Renal cortex interstitium (tissue), 15 donors: ENCODE data around the gene CABP2. TPM values are rescaled to one million over a fixed set of nuclear protein-coding genes. Genes with fewer than 3 reads are reported as not detected.
"Not testable (repeated sequence)": the region's sequence is repeated elsewhere in the genome, so short reads cannot be mapped to it uniquely, and the experiment has no call there.

ENCODE experiments used
- DNase-seq, 11 donors: peaks; one replicate each; pipeline ENCODE4 v3.0.0-alpha.2; 2013; ENCODE audit warnings: low read depth in 9 of 11, low spot score in 4 of 11; ENCODE audit errors: extremely low read depth in 1 of 11
- long read RNA-seq, 16 experiments: transcript quantifications; one replicate each; lab custom pipeline, GENCODE V29; 2026
- polyA plus RNA-seq, 3 donors: library from polyadenylated mRNA; unstranded; fragments of 120-200 nt; gene quantifications; one replicate each; pipeline ENCODE4 v1.2.1, GENCODE V29; 2013; ENCODE audit not compliant: insufficient read length in 3 of 3

CABP2 gene
- polyA plus RNA-seq = under 1 TPM in 1 of 3 donors, not detected in 2; 0.29 TPM
- long read RNA-seq, donor 1 = 0 reads
- long read RNA-seq, donor 2 = 0 reads
- long read RNA-seq, donor 3 = 0 reads
- long read RNA-seq, donor 4 = 0 reads
- long read RNA-seq, donor 5 = 0 reads
- long read RNA-seq, donor 6, partial matches to known transcripts = 649 of 1,275 reads
- long read RNA-seq, donor 6, other reads (novel, unspliced or antisense) = 626 of 1,275 reads
- long read RNA-seq, donor 7 = 0 reads
- long read RNA-seq, donor 8 = 0 reads
- long read RNA-seq, donor 9 = 0 reads
- long read RNA-seq, donor 10 = 0 reads
- long read RNA-seq, donor 11 = 0 reads
- long read RNA-seq, donor 12 = 0 reads
- long read RNA-seq, donor 13 = 0 reads
- long read RNA-seq, donor 14 = 0 reads
- long read RNA-seq, donor 15 = 0 reads
- long read RNA-seq, donor 16 = 0 reads

DNA sequence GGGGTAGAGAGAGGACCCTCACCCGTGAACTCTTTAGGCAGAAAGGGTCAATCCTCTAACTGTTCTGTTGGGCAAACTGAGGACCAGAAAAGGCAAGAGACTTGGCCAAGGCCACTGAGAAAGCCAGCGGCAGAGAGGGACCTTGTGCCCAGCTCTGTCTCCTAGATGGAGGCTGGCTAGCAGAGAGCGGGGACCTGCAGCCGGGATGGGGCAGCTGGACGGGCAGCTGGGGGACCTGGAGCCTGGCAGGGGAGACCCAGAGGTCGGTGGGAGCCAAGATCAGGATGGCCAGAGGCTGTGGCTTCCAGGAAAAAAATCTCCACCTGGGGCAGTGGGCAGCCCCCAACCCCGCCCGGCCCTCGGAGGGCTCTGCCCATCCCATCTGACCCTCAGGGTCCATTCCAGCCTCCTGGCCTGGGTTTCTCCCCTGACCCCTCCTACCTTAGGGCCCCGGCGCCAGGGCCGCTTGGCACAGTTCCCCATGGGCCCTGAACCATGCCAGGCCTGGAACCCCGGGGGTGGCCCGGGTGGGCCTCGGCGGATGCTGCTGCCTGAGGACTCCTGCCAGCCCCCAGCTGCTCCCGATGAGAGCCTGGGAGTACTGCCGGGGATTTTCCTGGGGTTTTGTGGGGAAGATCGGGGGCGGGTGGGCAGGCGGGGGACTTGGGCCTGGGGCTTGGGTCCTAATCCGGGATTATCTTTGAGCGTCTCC, at the start of gene CABP2:
CABP2 (minus strand) TSS at position 603 of the 712 bp plus-strand sequence; CDS start at position 483, 120 bp downstream.
- DNase-seq = no peak

- DNase-seq = peak in 2 of 11 donors; percentile 47 to 53
Measured at GRCh38 chr11:67572747-67573419, 49.6 kb upstream of the CABP2 start.

GRCh38 chr11:67572305-67572704, 49.1 kb upstream of the CABP2 start:
- no peak for DNase-seq

- DNase-seq = no peak
Measured at GRCh38 chr11:67571443-67571842, 48.2 kb upstream of the CABP2 start.

DNA sequence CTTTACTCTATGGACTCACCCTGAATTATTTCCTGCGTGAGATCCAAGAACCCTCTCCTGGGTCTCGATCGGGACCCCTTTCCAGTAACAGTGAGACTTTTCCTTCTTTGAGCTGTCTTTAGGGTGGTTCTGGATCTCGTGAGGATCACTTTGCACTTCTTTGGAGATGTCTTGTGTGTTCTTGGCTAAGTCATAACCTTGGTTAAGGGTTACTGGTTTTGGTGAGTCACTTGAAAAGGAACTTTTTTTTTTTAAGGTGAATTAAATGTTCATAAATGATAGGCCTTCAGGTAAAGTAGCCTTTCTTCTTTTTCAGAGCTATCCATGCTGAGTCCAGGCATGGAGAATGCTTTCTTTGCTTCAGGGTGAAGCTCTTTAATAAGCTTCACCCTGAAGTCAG, 41.0 kb upstream of the CABP2 start:
- DNase-seq = no peak

DNA sequence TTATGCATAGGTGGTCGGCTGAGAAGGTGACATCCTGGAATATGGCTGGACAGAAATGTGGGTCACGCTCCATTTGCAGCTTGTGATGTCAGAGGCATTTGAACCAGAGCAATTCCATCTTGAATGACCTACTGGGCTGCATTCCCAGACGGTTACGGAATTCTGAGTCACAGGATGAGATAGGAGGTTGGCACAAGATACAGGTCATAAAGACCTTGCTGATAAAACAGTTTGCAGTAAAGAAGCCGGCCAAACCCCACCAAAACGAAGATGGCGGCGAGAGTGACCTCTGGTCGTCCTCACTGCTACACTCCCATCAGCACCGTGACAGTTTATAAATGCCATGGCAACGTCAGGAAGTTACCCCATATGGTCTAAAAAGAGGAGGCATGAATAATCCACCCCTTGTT, 40.5 kb upstream of the CABP2 start:
- DNase-seq = not testable (repeated sequence)

DNA sequence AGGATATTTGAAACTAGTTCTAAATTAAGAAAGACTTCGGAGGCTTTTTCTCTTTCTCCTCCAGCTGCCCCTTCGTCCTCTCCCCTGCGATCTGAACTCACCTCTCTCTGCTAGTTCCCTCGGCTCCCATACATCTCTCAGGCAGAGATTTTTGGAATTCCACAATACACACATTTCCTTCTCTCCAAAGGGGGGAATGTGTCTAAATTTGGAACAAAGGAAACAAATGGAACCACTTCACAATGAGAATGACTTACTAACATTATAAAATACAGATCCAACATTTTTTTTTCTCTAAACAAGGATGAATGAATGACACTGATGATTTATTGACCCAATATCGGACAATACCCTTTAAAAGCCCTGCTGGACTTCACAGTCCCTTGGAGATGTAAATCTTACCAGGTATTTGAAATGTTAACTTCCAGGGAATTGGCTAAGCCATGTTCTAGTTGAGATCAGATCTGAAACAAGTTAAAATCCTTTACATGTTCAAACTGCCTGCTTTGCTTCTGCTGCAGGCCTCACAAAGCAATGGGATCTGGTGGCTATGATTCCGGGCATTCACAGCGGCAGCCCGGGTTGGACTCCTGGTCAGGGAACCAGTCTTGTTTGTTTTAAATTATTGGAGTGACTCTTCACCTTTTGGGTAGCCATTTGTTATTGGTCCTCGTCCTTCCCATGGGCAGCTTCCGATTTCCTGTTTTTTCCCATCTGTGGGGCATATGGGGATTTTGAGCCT, 39.9 kb upstream of the CABP2 start:
- DNase-seq = no peak

DNA sequence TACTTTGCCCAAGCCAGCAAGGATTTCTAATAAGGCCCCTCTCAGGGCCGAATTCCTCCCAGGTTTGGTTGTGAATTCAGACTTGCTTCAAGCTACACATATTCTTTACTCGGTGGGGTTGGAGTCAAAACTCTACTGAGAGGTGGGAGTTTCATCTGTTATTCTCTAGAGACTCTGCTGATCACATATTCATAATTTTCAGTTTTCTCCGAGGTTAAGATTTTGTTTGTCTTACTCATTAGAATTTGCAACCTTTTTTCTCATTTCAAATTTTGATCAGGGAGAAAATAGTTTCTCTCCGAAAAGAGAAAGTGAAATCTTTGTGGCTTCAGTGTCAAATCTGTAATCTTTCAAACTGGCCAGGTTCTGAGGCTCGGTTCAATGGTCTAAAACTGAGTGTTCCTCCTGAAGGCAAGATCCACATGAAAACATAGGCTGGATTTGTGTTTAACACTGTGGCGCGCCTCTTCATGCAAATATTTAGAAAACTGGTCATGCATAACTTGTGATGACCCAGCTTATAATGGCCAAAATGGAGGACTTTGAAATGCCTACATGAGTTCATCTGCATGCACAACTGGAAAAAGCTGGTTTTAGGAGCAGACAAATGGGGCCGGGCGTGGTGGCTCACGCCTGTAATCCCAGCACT, 38.8 kb upstream of the CABP2 start:
- DNase-seq = peak in 1 of 11 donors; percentile 78

DNA sequence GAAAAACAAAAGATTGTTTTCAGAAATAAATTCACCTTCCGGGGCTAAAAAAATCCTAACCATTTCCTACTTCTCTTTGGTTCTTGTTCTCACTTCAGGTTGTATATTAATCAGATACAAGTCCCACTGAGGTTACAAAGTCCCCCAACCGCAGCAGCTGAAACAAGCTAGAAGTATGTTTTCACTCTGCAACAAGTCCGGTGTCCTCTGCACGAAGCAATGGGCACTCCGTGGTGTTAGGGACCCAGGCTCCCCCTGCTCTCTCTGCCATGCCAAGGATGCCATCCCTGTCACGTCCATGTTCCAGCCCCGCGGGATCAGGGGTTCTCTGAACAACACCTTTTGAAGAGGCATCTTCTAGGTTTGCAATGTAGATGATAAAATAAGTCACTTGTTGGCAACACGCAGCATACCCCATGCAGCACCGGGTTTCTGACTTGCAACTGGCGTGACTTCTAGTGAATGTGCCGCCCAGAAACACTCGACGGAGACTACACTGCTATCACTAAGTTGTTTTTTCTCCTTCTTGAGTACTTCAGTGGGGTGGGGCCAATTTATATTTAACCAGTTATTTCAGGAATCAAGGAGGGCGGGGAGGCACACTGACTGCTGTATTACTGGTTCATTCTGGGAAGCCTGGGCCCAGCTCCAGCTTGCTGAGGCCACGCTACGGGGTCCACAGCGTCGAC, 35.0 kb upstream of the CABP2 start:
- DNase-seq = peak in 1 of 11 donors; percentile 46

DNA sequence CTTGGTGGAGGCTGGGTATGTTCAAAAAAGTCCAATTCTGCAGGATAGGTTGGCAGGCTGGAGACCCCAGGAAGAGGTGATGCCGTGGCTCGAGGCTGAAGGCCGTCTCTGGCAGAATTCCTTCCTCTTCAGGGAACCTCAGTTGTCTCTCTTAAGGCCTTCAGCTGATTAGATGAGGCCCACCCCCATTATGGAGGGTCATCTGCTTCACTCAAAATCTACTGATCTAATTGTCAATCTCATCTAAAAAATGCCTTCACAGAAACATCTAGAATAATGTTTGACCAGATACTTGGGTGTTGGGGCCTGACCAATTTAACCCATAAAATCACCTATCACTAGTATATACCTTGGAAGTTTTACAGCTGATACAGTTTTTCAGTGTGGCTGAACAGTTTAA, 33.0 kb upstream of the CABP2 start:
- no peak for DNase-seq

DNA sequence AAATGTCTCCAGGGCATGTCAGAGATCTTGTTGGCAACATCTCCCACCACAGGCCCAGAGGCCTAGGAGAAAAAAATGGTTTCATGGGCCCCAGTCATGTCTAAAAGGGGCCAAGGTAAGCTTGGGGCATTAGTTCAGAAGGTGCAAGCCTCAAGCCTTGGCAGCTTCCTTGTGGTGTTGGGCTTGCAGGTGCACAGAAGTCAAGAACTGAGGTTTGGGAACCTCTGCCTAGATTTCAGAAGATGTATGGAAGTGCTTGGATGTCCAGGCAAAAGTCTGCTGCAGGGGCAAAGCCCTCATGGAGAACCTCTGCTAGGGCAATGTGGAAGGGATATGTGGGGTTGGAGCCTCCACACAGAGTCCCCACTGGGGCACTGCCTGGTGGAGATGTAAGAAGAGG, 28.5 kb upstream of the CABP2 start:
- DNase-seq = not testable (repeated sequence)

DNA sequence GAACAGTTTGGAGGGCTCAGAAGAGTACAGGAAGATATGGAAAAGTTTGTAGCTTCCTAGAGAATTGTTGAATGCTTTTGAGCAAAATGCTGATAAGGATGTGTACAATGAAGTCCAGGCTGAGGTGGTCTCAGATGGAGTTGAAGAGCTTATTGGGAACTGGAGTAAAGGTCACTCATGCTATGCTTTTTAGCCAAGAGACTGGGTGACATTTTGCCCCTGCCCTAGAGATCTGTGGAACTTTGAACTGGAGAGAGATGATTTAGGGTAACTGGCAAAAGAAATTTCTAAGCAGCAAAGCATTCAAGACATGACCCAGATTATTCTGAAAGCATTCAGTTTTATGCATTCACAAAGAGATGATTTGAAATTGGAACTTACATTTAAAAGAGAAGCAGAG, 27.9 kb upstream of the CABP2 start:
- DNase-seq = no peak

- no peak for DNase-seq
Measured at GRCh38 chr11:67548555-67549110, 25.4 kb upstream of the CABP2 start.

- not testable (repeated sequence) for DNase-seq
Measured at GRCh38 chr11:67548112-67548511, 24.9 kb upstream of the CABP2 start.

DNA sequence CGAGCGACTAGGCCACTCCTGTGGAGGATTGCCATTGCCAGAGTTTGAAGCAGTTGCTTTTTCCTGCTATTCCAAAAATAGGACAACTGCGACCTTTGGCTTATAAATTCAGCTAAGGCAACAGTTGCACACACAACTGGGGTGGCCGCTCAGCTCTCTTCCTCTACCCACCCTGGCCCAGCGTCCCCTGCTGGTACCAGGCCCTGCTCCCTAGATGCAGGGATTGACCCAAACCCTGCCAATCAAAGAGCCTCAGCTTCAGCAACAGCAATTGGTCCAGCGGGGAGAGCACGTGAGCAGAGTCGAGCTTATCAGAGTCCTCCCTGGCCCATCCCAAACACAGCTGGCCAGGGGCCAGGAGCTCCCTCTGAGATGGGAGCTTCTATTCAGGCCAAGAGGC, 22.0 kb upstream of the CABP2 start:
- peak in 1 of 11 donors; percentile 14 for DNase-seq

DNA sequence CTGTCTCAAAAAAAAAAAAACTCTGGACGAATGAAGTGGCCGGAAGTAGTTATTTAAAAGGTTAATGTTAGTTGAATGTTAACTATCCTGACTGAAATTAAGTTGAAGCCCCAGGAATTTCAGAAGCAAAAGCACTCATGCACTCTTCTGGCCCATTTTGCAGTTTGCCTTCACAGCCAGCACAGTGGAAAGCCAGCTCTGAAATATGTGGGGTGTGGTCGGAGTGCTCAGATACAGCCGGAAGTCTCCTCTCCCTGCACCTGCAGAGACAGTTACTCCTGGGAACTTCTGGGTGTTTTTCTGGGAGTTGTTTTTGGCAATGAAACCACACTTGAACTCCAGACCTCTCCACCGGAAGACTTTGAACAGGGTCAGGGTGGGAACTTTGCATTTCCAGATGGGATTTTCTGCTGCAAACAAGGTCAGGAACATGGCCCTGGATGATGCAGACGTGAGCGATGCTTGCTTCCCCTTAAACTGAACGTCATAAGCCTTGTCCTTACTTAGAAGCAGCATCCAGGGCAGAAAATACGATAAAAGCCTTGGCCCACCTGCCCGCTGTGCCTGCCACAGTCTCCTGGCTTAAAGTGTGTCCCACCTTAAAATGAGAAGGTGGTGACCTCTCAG, 21.5 kb upstream of the CABP2 start:
- peak in 1 of 11 donors; percentile 27 for DNase-seq

GRCh38 chr11:67543585-67543984, 20.3 kb upstream of the CABP2 start:
- no peak for DNase-seq
